ENCODE measurements around the gene NKX1-1.

The NKX1-1 gene

DNA sequence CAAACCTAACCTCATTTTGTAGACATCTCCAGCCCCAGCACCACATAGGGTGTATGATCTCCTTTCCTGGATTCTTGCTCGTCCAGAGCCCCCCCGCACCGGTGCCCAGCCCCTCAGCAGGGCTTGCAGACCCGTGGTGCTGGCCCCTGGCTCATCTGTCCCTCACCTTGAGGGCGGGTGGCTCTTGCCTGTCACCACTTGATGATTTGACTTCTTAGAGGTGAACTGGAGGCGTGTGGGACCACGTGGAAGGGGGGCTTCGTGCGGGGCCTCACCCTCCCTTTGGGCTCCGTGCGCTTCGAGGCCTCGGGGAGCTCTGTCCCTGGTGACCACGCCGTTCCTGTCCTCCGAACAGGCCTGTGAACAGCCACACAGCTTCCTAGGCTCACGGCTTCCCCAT is 43.7 kb downstream of the NKX1-1 start:
- Histone ChIP-seq H3K27me3 (no peaks in the 10 kb centered on the region), H3K4me3 (no peak overlapping the region), H3K9me3 (no peaks in the 10 kb centered on the region), H3K4me2 (no peak overlapping the region), H3K9ac (no peak overlapping the region), H4K20me1 (0 out of 2 replicates have a peak, but pooled peaks cover 9% of the 10 kb centered on the region), H3K27ac (no peak overlapping the region), H3K4me1 (peaks cover 65% of the 10 kb centered on the region), H3K36me3 (no peaks in the 10 kb centered on the region)
- no peak for TF ChIP-seq Cebpa-rat (IDR thresholded peaks at IDR 0.05)

DNA sequence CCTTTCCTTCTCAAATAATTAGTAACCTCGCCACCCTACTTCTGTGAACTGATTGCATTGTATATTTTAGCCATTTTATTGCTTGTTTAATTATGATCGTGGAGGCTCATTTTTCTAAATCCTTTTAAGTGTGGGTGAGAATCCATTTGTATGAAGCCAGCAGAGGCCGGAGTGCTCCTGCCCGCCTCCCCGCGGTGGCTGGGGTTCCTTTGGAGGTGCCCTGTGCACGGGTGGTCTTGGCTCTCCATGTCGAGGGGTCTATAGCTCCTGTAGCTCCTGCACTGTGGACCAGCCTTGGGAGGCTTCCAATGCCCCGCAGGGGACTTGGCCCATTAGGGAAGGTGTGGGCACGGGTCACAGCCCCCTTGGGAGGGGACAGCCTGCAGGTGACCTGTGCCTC is 44.2 kb downstream of the NKX1-1 start:
- Histone ChIP-seq H3K9me3 (no peaks in the 10 kb centered on the region), H3K9ac (no peak overlapping the region), H4K20me1 (0 out of 2 replicates have a peak, but pooled peaks cover 9% of the 10 kb centered on the region), H3K4me3 (no peak overlapping the region), H3K4me2 (no peak overlapping the region), H3K36me3 (no peaks in the 10 kb centered on the region), H3K27me3 (no peaks in the 10 kb centered on the region), H3K27ac (no peak overlapping the region), H3K4me1 (peaks cover 68% of the 10 kb centered on the region)
- no peak for TF ChIP-seq Cebpa-rat (IDR thresholded peaks at IDR 0.05)

DNA sequence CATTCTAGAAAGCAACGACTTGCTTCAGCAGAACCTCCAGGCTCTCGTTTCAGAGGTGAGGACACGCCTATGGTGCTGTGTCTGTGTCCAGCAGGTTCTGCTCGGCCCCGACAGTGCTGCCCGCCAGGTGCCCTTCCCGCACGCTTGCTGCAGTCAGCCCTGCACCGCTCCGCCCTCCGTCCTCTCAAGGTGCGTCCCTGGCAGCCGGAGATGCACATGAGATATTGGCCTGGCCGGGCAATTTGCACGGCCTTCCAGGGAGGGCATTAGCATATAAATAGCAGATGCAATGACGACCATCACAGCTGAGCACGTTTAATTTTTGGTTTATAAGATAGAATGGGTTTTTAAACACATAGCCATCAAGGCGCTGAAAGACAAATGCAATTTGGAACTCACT is 44.8 kb downstream of the NKX1-1 start:
- no peaks in the 10 kb centered on the region for H3K36me3 ChIP-seq
- 0 out of 2 replicates have a peak overlapping the region, but pooled peaks have one; percentile 16 for H3K9ac ChIP-seq
- 0 out of 2 replicates have a peak, but pooled peaks cover 9% of the 10 kb centered on the region for H4K20me1 ChIP-seq
- peaks cover 62% of the 10 kb centered on the region for H3K4me1 ChIP-seq
- H3K27me3 ChIP-seq = no peaks in the 10 kb centered on the region
- no peak for TF ChIP-seq Cebpa-rat (IDR thresholded peaks at IDR 0.05)
- H3K4me3 ChIP-seq = no peak overlapping the region
- no peak overlapping the region for H3K4me2 ChIP-seq
- H3K9me3 ChIP-seq = no peaks in the 10 kb centered on the region
- 0 out of 2 replicates have a peak overlapping the region, but pooled peaks have one; percentile 30 for H3K27ac ChIP-seq

DNA sequence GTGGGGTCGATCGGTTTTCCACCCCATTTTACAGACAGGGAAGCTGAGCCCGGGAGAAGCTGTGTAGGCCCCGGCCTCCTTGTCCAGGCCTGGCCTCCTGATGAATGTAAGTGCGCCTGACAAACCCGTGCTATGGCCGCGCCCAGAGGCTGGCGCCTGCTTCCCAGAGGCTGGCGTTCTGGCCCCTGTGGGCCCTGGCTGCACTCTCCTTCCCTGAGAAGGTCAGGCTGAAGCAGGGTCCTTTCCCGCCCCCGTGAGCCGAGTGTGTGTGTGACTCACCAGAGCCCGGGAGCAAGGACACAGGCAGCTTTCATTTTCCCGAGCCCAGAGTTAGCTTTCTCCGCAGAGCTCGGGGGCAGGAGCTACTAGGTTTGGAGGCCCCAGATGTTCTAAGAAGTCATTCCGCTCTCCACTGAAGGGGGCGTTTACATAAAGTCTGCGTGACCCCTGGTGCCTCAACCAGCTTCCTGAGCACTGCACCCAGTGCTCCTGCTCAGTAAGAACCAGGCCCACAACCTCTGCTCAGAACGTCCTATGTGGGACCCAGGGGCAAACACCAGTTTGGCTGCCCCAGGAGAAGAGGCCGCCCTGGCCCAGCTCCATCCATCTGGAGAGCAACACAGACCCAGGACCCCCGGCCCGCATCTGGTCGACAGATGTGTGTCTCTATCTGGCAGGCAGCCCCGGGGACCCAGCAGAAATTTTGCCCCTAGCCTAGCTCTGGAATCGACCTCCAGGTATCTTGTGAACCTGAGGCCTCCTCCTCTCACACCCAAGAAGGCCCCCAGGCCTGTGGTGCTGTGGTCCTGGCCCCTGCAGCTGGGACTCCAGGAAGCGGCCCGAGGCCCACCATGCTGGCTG is 45.6 kb downstream of the NKX1-1 start:
- TF ChIP-seq Cebpa-rat (IDR thresholded peaks at IDR 0.05) = no peak
- no peaks in the 10 kb centered on the region for H3K9me3 ChIP-seq
- 0 out of 2 replicates have a peak, but pooled peaks cover 9% of the 10 kb centered on the region for H4K20me1 ChIP-seq
- H3K27ac ChIP-seq = peak overlapping the region; percentile 57; the same call in 1 of the 2 replicates
- H3K36me3 ChIP-seq = no peaks in the 10 kb centered on the region; the same call in 1 of the 2 replicates
- no peaks in the 10 kb centered on the region for H3K27me3 ChIP-seq
- no peak overlapping the region for H3K4me3 ChIP-seq
- peak overlapping the region; percentile 76 for H3K4me2 ChIP-seq
- H3K4me1 ChIP-seq = peaks cover 54% of the 10 kb centered on the region
- 0 out of 2 replicates have a peak overlapping the region, but pooled peaks have one; percentile 16 for H3K9ac ChIP-seq

DNA sequence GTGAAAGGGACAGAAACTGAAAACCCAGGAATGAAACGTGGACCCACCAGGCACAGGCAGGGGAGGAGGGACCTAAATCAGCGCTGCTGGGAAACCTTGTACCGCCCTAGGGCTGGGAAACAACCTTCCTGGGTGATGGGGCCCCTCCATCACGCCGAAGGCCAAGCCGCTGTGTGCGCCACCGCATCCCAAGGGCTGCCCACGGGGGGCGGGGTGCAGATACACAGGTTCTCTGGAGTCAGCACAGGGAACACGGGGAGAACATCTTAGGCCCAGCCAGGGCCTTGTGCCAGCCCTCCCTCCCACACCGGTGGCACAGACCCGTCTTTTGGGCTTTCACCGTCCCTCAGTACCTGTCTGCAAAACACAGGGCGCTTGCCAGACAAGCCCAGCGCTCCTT is 46.3 kb downstream of the NKX1-1 start:
- Histone ChIP-seq H3K4me2 (peak overlapping the region; percentile 76), H3K9ac (0 out of 2 replicates have a peak overlapping the region, but pooled peaks have one; percentile 33), H3K27me3 (no peaks in the 10 kb centered on the region), H3K4me1 (peaks cover 47% of the 10 kb centered on the region), H4K20me1 (0 out of 2 replicates have a peak, but pooled peaks cover 9% of the 10 kb centered on the region), H3K4me3 (no peak overlapping the region), H3K36me3 (peaks cover 3% of the 10 kb centered on the region; the same call in 1 of the 2 replicates), H3K27ac (peak overlapping the region; percentile 57), H3K9me3 (no peaks in the 10 kb centered on the region)
- no peak for TF ChIP-seq Cebpa-rat (IDR thresholded peaks at IDR 0.05)

DNA sequence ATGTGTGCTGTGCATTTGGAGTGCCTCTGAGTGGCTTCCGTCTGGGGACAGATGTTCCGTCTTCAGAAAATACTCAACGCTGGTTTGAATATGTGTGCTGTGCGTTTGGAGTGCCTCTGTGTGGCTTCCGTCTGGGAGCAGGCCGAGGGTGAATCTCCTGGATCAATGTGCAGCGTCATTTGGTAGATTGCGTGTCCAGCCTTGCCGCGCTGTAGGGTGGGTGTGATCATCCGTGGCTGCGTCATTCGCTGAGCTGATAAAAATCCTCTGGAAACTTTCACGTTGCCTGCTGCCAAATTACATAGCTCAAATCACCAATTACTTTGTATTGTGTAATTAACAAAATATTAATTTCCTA is 47.1 kb downstream of the NKX1-1 start:
- H3K4me2 ChIP-seq = peak overlapping the region; percentile 76
- H3K36me3 ChIP-seq = peaks cover 7% of the 10 kb centered on the region; the same call in 1 of the 2 replicates
- no peak for TF ChIP-seq Cebpa-rat (IDR thresholded peaks at IDR 0.05)
- H3K9me3 ChIP-seq = no peaks in the 10 kb centered on the region
- no peak overlapping the region for H3K4me3 ChIP-seq
- H3K9ac ChIP-seq = peak overlapping the region; percentile 33; the same call in 1 of the 2 replicates
- H4K20me1 ChIP-seq = 0 out of 2 replicates have a peak, but pooled peaks cover 9% of the 10 kb centered on the region
- peak overlapping the region; percentile 57 for H3K27ac ChIP-seq
- H3K4me1 ChIP-seq = peaks cover 42% of the 10 kb centered on the region
- no peaks in the 10 kb centered on the region for H3K27me3 ChIP-seq

DNA sequence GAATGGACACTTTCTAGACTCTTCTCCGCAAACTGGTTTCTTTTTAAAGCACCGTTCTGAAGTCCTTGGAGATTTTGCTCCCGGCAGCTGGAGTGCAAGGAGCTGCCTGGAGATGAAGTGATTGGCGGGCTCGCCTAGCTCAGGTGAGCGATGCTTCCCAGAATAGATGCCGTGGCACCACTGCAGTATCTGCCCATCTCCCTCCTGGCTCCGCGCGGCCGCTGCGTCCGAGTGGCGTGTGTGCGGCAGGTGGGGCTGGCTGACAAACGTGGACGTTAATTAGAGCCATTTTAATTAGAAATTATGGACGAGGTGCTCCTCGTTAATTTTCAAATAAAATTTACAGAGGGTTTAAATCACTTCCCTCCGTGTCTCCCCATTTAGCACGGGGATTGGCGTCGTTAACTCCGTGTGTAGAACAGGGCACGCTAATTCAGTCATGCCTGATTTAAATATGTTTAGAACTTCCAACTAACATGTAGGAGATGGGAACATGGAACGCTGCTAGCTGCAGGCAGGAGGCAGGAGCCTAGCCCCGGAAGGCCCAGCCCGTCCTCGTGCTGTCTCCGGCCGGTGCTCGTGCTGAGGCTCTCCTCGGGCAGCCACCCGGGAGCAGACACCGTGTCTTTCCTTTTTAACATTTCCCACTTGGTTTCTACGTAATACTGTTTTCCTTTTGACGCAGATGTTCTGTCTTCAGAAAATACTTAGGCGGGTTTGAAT is 47.7 kb downstream of the NKX1-1 start:
- H3K4me2 ChIP-seq = peak overlapping the region; percentile 76

DNA sequence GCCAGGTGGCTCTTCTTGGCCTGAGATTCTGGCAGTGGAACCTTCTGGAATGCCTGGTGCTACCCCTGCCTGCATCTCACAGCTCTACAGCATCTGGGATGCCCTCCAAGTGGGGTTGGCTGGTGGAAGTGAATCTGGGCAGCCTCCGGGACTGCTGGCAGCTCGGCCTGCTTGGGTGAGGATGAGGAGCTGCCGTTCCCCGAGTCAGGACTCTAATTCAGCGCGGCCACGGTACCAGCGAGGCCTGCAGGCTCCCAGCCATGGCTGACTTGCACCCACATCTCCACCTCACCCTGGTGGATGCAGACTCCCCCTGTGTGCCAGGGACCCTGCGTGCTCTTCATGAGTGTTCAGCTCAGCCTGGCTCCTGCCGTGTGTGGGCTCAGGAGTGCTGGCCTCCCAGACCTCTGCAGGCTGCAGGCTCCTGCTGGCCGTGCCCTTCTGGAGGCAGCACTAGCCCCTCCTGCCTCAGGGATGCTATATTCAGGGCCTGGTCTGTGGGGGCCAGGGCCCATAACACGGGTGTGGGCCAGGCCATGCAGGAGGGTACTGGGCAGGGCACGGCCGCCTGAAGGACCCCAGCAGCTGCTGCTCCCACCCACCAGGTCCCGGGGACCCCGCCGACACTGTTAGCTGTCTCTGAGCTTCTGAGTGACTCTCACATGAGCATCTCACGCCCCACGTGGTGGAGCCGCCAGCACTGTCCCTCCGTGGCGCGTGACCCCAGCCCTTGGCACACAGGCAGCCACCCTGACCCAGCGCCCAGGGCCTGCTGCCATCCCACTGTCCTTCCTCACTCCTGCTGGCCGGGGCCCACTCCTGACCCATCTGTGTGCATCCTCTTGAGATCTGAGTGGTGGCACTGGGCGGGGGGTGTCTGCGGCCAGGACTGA is 48.6 kb downstream of the NKX1-1 start:
- Histone ChIP-seq H3K9ac (no peak overlapping the region; the same call in 1 of the 2 replicates), H4K20me1 (0 out of 2 replicates have a peak, but pooled peaks cover 9% of the 10 kb centered on the region), H3K4me1 (peaks cover 48% of the 10 kb centered on the region), H3K27me3 (no peaks in the 10 kb centered on the region), H3K36me3 (peaks cover 12% of the 10 kb centered on the region; the same call in 1 of the 2 replicates), H3K4me2 (peak overlapping the region; percentile 76), H3K27ac (0 out of 2 replicates have a peak overlapping the region, but pooled peaks have one; percentile 57), H3K4me3 (no peak overlapping the region), H3K9me3 (no peaks in the 10 kb centered on the region)
- no peak for TF ChIP-seq Cebpa-rat (IDR thresholded peaks at IDR 0.05)

More for the DNA sequence above, 47.7 kb downstream of the NKX1-1 start:
- Histone ChIP-seq H3K36me3 (peaks cover 7% of the 10 kb centered on the region; the same call in 1 of the 2 replicates), H3K9me3 (no peaks in the 10 kb centered on the region), H3K27me3 (no peaks in the 10 kb centered on the region), H3K4me3 (no peak overlapping the region), H3K27ac (peak overlapping the region; percentile 57; the same call in 1 of the 2 replicates), H3K9ac (peak overlapping the region; percentile 33; the same call in 1 of the 2 replicates), H4K20me1 (0 out of 2 replicates have a peak, but pooled peaks cover 9% of the 10 kb centered on the region), H3K4me1 (peaks cover 42% of the 10 kb centered on the region)
- no peak for TF ChIP-seq Cebpa-rat (IDR thresholded peaks at IDR 0.05)
